Stimulated activated effector memory CD8-positive, alpha-beta T cell treated with anti-CD3 and anti-CD28 coated beads, Interleukin-12 subunit alpha, Interleukin-12 subunit beta, amount 100 ng/mL, for 72 hours (primary cell): ENCODE measurements around the gene BEST1.
"Not testable (repeated sequence)": the region's sequence is repeated elsewhere in the genome, so short reads cannot be mapped to it uniquely, and the experiment has no call there.

Experiments used
- ATAC-seq: fragments of 150-1000 bp; cut with Tn5 transposase; 2 replicates; pipeline ENCODE4 v1.10.0; 2021
- DNase-seq, 2 donors: peaks; one replicate each; pipeline ENCODE4 v3.0.0; 2021 to 2022; ENCODE audit warnings: low spot score in 2 of 2
- H3K27ac Mint-ChIP-seq: one replicate; pipeline ENCODE4 v1.8.0; 2022; ENCODE audit warnings: mild to moderate bottlenecking, mixed read lengths
- H3K36me3 Mint-ChIP-seq: one replicate; pipeline ENCODE4 v1.8.0; 2022; ENCODE audit warnings: mild to moderate bottlenecking, mixed read lengths
- H3K4me1 Mint-ChIP-seq: one replicate; pipeline ENCODE4 v1.8.0; 2022; ENCODE audit warnings: mixed read lengths
- H3K4me3 Mint-ChIP-seq: one replicate; pipeline ENCODE4 v1.8.0; 2022; ENCODE audit warnings: mild to moderate bottlenecking, mixed read lengths
- H3K9me3 Mint-ChIP-seq: one replicate; pipeline ENCODE4 v1.8.0; 2022; ENCODE audit warnings: mixed read lengths

The BEST1 gene

GRCh38 chr11:62000539-62001446, 50.6 kb downstream of the BEST1 start:
- Mint-ChIP-seq H3K4me3 (no peak overlapping the region), H3K4me1 (no peaks in the 10 kb centered on the region), H3K27ac (no peak overlapping the region), H3K9me3 (peaks cover 8% of the 10 kb centered on the region), H3K36me3 (peaks cover 4% of the 10 kb centered on the region)
- no peak for ATAC-seq
- DNase-seq, result no peak

GRCh38 chr11:62001450-62002191, 51.5 kb downstream of the BEST1 start:
- H3K36me3 Mint-ChIP-seq, result peaks cover 4% of the 10 kb centered on the region

GRCh38 chr11:62002283-62002682, 52.1 kb downstream of the BEST1 start:
- H3K4me1 Mint-ChIP-seq, ATAC-seq, H3K4me3 Mint-ChIP-seq, H3K36me3 Mint-ChIP-seq, H3K9me3 Mint-ChIP-seq, H3K27ac Mint-ChIP-seq, DNase-seq: not testable (repeated sequence)

More at GRCh38 chr11:62001450-62002191, 51.5 kb downstream of the BEST1 start:
- Mint-ChIP-seq H3K9me3 (peaks cover 8% of the 10 kb centered on the region), H3K4me3 (no peak overlapping the region), H3K27ac (no peak overlapping the region), H3K4me1 (no peaks in the 10 kb centered on the region)
- ATAC-seq (no peak), DNase-seq (no peak)

- Mint-ChIP-seq H3K9me3 (peaks cover 2% of the 10 kb centered on the region), H3K27ac (no peak overlapping the region), H3K4me3 (no peak overlapping the region), H3K4me1 (no peaks in the 10 kb centered on the region), H3K36me3 (no peaks in the 10 kb centered on the region)
- ATAC-seq (no peak), DNase-seq (no peak)
Measured at GRCh38 chr11:62004473-62004872, 54.3 kb downstream of the BEST1 start.

GRCh38 chr11:62008193-62008592, 58.0 kb downstream of the BEST1 start:
- DNase-seq (no peak), ATAC-seq (peak; percentile 82)
- H3K9me3 Mint-ChIP-seq, result no peaks in the 10 kb centered on the region
- H3K27ac Mint-ChIP-seq, result no peak overlapping the region
- no peaks in the 10 kb centered on the region for H3K4me1 Mint-ChIP-seq
- H3K4me3 Mint-ChIP-seq, result no peak overlapping the region
- no peaks in the 10 kb centered on the region for H3K36me3 Mint-ChIP-seq

GRCh38 chr11:62010935-62011528, 60.9 kb downstream of the BEST1 start:
- H3K36me3 Mint-ChIP-seq, result no peaks in the 10 kb centered on the region
- no peak overlapping the region for H3K27ac Mint-ChIP-seq
- H3K4me3 Mint-ChIP-seq, result no peak overlapping the region
- ATAC-seq (no peak), DNase-seq (no peak)
- no peaks in the 10 kb centered on the region for H3K9me3 Mint-ChIP-seq
- H3K4me1 Mint-ChIP-seq, result no peaks in the 10 kb centered on the region

GRCh38 chr11:62011881-62012280, 61.7 kb downstream of the BEST1 start:
- Mint-ChIP-seq H3K4me3 (no peak overlapping the region), H3K9me3 (no peaks in the 10 kb centered on the region), H3K4me1 (no peaks in the 10 kb centered on the region), H3K36me3 (no peaks in the 10 kb centered on the region), H3K27ac (no peak overlapping the region)
- ATAC-seq, result no peak
- DNase-seq, result no peak

GRCh38 chr11:62012451-62012831, 62.3 kb downstream of the BEST1 start:
- Mint-ChIP-seq H3K9me3 (no peaks in the 10 kb centered on the region), H3K36me3 (no peaks in the 10 kb centered on the region), H3K4me1 (no peaks in the 10 kb centered on the region), H3K27ac (no peak overlapping the region), H3K4me3 (no peak overlapping the region)
- DNase-seq (no peak), ATAC-seq (no peak)

GRCh38 chr11:62012832-62013461, 62.8 kb downstream of the BEST1 start:
- Mint-ChIP-seq H3K27ac (no peak overlapping the region), H3K36me3 (no peaks in the 10 kb centered on the region), H3K4me1 (no peaks in the 10 kb centered on the region), H3K9me3 (no peaks in the 10 kb centered on the region), H3K4me3 (no peak overlapping the region)
- ATAC-seq (no peak), DNase-seq (no peak)
